Endothelial cell of umbilical vein (primary cell): Measurements from ENCODE around the gene C1orf226. TPM values are rescaled to one million over a fixed set of nuclear protein-coding genes. Genes with fewer than 3 reads are reported as not detected.

Experiments used
- BruUV-seq: library from RNA; stranded (reverse); fragments of 400-500 nt; replicated peaks from 2 replicates; lab custom pipeline; 2021; lab: Mats Ljungman, UMichigan
- CTCF ChIA-PET: fragments of 300-600, 350-600 bp; sonication (Branson Sonifier 250); formaldehyde crosslinking; loops from one replicate; lab custom pipeline; 2021; ENCODE audit warnings: antibody characterized with exemption, inconsistent platforms; lab: Charles Lee
- POLR2A ChIA-PET: fragments of 300-600, 350-600 bp; sonication (Branson Sonifier 250); formaldehyde crosslinking; loops from one replicate; lab custom pipeline; 2021; ENCODE audit warnings: antibody characterized with exemption, inconsistent platforms; lab: Charles Lee
- DNase-seq: peaks from one replicate; pipeline ENCODE4 v3.0.0-alpha.2; 2011; ENCODE audit warnings: low read depth, low spot score
- FAIRE-seq: peaks from 2 replicates; lab custom pipeline; 2011; peaks lifted over from hg19 to GRCh38; lab: Jason Lieb, UNC
- H2AFZ ChIP-seq: 2 replicates; pipeline ENCODE4 v1.6.0; 2012; ENCODE audit warnings: low read depth, low read length, control low read depth, inconsistent platforms
- H3K27ac ChIP-seq: 2 replicates; pipeline ENCODE4 v1.5.1; 2011; ENCODE audit warnings: low read depth, mild to moderate bottlenecking, control low read depth, low read length, moderate library complexity; ENCODE audit not compliant: insufficient read depth
- H3K27me3 ChIP-seq, 2 experiments: 2 replicates each; pipeline versions ENCODE4 v1.6.0 to v1.6.1; 2011; ENCODE audit warnings: low read length in 2 of 2, mixed read lengths in 1 of 2; ENCODE audit not compliant: control insufficient read depth in 2 of 2, insufficient read depth in 2 of 2
- H3K36me3 ChIP-seq, 2 experiments: 2 replicates in 1 of 2; 3 replicates in 1 of 2; pipeline ENCODE4 v1.5.1; 2011; ENCODE audit warnings: low read length in 2 of 2, mild to moderate bottlenecking in 1 of 2, moderate library complexity in 1 of 2; ENCODE audit not compliant: control insufficient read depth in 2 of 2, insufficient read depth in 2 of 2; ENCODE audit errors: extremely low read depth in 1 of 2
- H3K4me1 ChIP-seq: 3 replicates; pipeline ENCODE4 v1.5.1; 2011; ENCODE audit warnings: mild to moderate bottlenecking, low read length; ENCODE audit not compliant: control insufficient read depth, insufficient read depth; ENCODE audit errors: extremely low read depth
- H3K4me2 ChIP-seq: 2 replicates; pipeline ENCODE4 v1.6.1; 2011; ENCODE audit warnings: low read length, control low read depth, mixed read lengths; ENCODE audit not compliant: insufficient read depth
- H3K4me3 ChIP-seq, 3 experiments: fragments of 200-600 bp in 1 of 3; sonication (generic), shearing (Covaris generic) in 1 of 3; replicated peaks in 1 of 3; 2 replicates each; pipeline ENCODE4 v1.5.1; 2011 to 2016; ENCODE audit warnings: control low read depth in 3 of 3, low read length in 3 of 3, mild to moderate bottlenecking in 2 of 3, inconsistent platforms in 1 of 3, low read depth in 1 of 3, moderate library complexity in 1 of 3; ENCODE audit not compliant: insufficient read depth in 1 of 3
- H3K79me2 ChIP-seq: 2 replicates; pipeline ENCODE4 v1.6.0; 2012; ENCODE audit warnings: low read length, inconsistent platforms; ENCODE audit not compliant: control insufficient read depth, insufficient read depth
- H3K9ac ChIP-seq: replicated peaks from 2 replicates; pipeline ENCODE3; 2011; ENCODE audit warnings: low read length, control low read depth; ENCODE audit not compliant: insufficient read depth; ENCODE audit errors: extremely low read depth
- H3K9me1 ChIP-seq: replicated peaks from 3 replicates; pipeline ENCODE4 v1.6.0; 2011; ENCODE audit warnings: mild to moderate bottlenecking, low read length; ENCODE audit not compliant: control insufficient read depth, insufficient read depth; ENCODE audit errors: extremely low read depth
- H3K9me3 ChIP-seq: replicated peaks from 2 replicates; pipeline ENCODE4 v1.5.1; 2012; ENCODE audit warnings: low read length, inconsistent platforms; ENCODE audit not compliant: control insufficient read depth, insufficient read depth
- H4K20me1 ChIP-seq: replicated peaks from 2 replicates; pipeline ENCODE3; 2011; ENCODE audit warnings: mild to moderate bottlenecking, low read length; ENCODE audit not compliant: control insufficient read depth, insufficient read depth; ENCODE audit errors: extremely low read depth
- CTCF ChIP-seq, 2 donors: IDR thresholded peaks; 1 replicate in 1 of 2; 2 replicates in 1 of 2; pipeline ENCODE4 v1.5.1; 2011; ENCODE audit warnings: low read length in 2 of 2, mild to moderate bottlenecking in 2 of 2, moderate library complexity in 2 of 2, control low read depth in 1 of 2, inconsistent platforms in 1 of 2, low read depth in 1 of 2; ENCODE audit not compliant: insufficient read depth in 1 of 2; ENCODE audit errors: extremely low read depth in 1 of 2
- EZH2 ChIP-seq: IDR thresholded peaks from 2 replicates; pipeline ENCODE4 v1.6.1; 2012; ENCODE audit warnings: borderline replicate concordance, low read depth, mild to moderate bottlenecking, moderate library complexity, low read length, inconsistent platforms; ENCODE audit not compliant: severe bottlenecking
- FOS ChIP-seq: IDR thresholded peaks from 2 replicates; pipeline ENCODE4 v1.6.1; 2011; ENCODE audit warnings: mild to moderate bottlenecking, low read length, moderate library complexity, borderline replicate concordance; ENCODE audit not compliant: insufficient read depth
- GATA2 ChIP-seq: IDR thresholded peaks from 2 replicates; pipeline ENCODE4 v1.7.0; 2011; ENCODE audit warnings: low read depth, mild to moderate bottlenecking, moderate library complexity, mixed read lengths, low read length; ENCODE audit not compliant: insufficient read length, insufficient read depth
- JUN ChIP-seq: IDR thresholded peaks from 2 replicates; pipeline ENCODE4 v1.6.1; 2011; ENCODE audit warnings: borderline replicate concordance, low read depth; ENCODE audit not compliant: insufficient read length, insufficient read depth
- MAX ChIP-seq: IDR thresholded peaks from 2 replicates; pipeline ENCODE4 v1.6.1; 2011; ENCODE audit not compliant: insufficient read depth, insufficient read length
- MYC ChIP-seq: IDR thresholded peaks from one replicate; pipeline ENCODE4 v1.6.1; 2011; ENCODE audit warnings: mild to moderate bottlenecking, low read depth, low read length
- POLR2A ChIP-seq: IDR thresholded peaks from 2 replicates; pipeline ENCODE4 v1.6.1; 2012; ENCODE audit warnings: low read depth, mild to moderate bottlenecking, control low read depth, low read length
- POLR2AphosphoS5 ChIP-seq: IDR thresholded peaks from 2 replicates; pipeline ENCODE4 v1.6.1; 2012; ENCODE audit warnings: low read depth, mild to moderate bottlenecking, control low read depth, low read length, moderate library complexity; ENCODE audit not compliant: insufficient read depth
- dilution Hi-C: fragments of 300-500 bp; cut with MboI; formaldehyde crosslinking; loops from one replicate; pipeline ENCODE4 v1.15.0; 2019; ENCODE audit warnings: low sequenced_read_pairs; ENCODE audit not compliant: extremely low pct_ligation_motif_present
- intact Hi-C: fragments of 100-400 bp; cut with micrococcal nuclease; formaldehyde crosslinking; loops from one replicate; pipeline ENCODE4 v1.10.0; 2022
- polyA plus RNA-seq, 4 experiments: library from polyadenylated mRNA; depleted of rRNA in 3 of 4; stranded (reverse) in 3 of 4; unstranded in 1 of 4; fragments of >200 nt; gene quantifications; 2 replicates each; pipeline versions ENCODE4 v1.2.1 to v1.2.3, GENCODE V29; 2011 to 2012; ENCODE audit warnings: missing spikeins in 1 of 4
- total RNA-seq: library from RNA; stranded (reverse); gene quantifications from 2 replicates; pipeline ENCODE4 v1.2.3, GENCODE V29; 2021

C1orf226 gene
- total and polyA plus RNA-seq, 2 donors (not counting 3 experiments of a cell fraction or from before 2014, with no cell fraction given) = 2.5 to 4.2 TPM

- Histone ChIP-seq H3K4me1 (no peaks in the 10 kb centered on the region), H3K4me2 (no peak overlapping the region), H3K36me3 (no peaks in the 10 kb centered on the region), H3K9me1 (no peaks in the 10 kb centered on the region), H3K9ac (no peak overlapping the region), H3K9me3 (no peaks in the 10 kb centered on the region), H3K27ac (no peak overlapping the region), H4K20me1 (no peaks in the 10 kb centered on the region), H3K79me2 (no peaks in the 10 kb centered on the region), H2AFZ (no peak overlapping the region), H3K4me3 (no peak overlapping the region), H3K27me3 (no peaks in the 10 kb centered on the region)
- intact Hi-C loops = no loop called here
- dilution Hi-C loops = no loop called here
- POLR2A ChIA-PET = no interaction called here
- TF ChIP-seq POLR2AphosphoS5 (no peak), MYC (no peak), MAX (no peak), JUN (no peak), FOS (no peak), EZH2 (no peak), CTCF (IDR thresholded peaks at IDR 0.05; ENCODE audit: extremely low read depth in 1 of 2, insufficient read depth in 1 of 2, low read depth in 1 of 2, low read length in 2 of 2) (no peak), GATA2 (no peak), POLR2A (no peak)
- FAIRE-seq (no peak), DNase-seq (no peak)
- CTCF ChIA-PET = no interaction called here
- BruUV-seq = no TSS peak
Measured at GRCh38 chr1:162374406-162374805, 7.1 kb upstream of the C1orf226 start.
